Measurements from ENCODE around the gene NSUN4. TPM values are rescaled to one million over a fixed set of nuclear protein-coding genes. Genes with fewer than 3 reads are reported as not detected.

Gene NSUN4
- total RNA-seq (12.6 and 16.0 TPM in 2 replicates), polyA plus RNA-seq (16.9 and 18.3 TPM in 2 replicates), polyA minus RNA-seq (ENCODE audit: low replicate concordance) (74.9 and 124 TPM in 2 replicates)
- 9.6 and 12.0 TPM in 2 replicates for polyA plus RNA-seq (2012)

DNA sequence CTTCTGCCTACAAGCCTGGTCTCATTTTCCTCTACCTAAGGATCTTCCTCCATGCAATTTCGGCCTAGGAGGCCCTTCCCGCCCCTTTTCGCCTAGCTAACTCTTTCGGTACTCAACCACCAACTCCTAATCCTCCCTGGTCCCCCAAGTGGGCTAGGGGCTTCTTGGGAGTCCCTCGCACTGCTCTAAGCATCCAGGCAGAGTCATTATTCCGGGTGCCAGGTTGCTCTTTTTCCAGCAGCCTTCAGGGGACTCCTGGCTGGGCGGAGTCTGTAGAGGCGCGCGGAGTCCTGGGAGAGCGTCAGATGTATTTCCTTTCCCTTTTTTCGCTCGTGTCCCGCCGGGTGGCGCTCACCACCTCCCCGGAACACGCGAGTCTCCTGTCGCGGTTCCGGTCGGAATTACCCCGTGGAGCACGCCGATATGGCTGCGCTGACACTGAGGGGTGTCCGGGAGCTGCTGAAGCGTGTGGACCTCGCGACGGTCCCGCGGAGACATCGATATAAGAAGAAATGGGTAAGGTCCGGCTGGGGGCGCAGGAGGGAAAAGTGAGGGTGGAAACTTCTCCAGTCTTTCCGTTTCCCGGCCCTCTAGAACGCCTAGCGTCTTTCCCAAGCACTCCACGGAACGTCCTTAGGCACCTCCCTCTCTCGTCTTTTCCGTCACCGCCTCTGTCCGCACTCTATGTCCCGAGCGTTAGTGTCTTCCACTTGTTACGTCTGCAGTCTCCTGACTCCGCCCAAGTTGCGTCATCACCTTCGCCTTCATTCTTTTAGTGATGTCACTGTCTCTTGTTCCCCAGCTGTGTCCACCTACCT, at the start of gene NSUN4:
Gene NSUN4, plus strand, starts transcription at position 404 of the 818 bp plus-strand sequence. Its CDS starts 20 bp downstream, at position 424.
- H3K4me1 ChIP-seq (ENCODE audit: control insufficient read depth, extremely low read depth, insufficient read depth, low read length), result peaks cover 6% of the 10 kb centered on the region
- H3K9me3 ChIP-seq (ENCODE audit: control insufficient read depth, insufficient read depth, low read depth, low read length), result no peaks in the 10 kb centered on the region
- no peak for TF ChIP-seq EZH2 (IDR thresholded peaks at IDR 0.05; ENCODE audit: low read length, missing control alignments)
- TF ChIP-seq, protein P1, sequence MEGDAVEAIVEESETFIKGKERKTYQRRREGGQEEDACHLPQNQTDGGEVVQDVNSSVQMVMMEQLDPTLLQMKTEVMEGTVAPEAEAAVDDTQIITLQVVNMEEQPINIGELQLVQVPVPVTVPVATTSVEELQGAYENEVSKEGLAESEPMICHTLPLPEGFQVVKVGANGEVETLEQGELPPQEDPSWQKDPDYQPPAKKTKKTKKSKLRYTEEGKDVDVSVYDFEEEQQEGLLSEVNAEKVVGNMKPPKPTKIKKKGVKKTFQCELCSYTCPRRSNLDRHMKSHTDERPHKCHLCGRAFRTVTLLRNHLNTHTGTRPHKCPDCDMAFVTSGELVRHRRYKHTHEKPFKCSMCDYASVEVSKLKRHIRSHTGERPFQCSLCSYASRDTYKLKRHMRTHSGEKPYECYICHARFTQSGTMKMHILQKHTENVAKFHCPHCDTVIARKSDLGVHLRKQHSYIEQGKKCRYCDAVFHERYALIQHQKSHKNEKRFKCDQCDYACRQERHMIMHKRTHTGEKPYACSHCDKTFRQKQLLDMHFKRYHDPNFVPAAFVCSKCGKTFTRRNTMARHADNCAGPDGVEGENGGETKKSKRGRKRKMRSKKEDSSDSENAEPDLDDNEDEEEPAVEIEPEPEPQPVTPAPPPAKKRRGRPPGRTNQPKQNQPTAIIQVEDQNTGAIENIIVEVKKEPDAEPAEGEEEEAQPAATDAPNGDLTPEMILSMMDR (conservative IDR thresholded peaks at IDR 0.05 in 1 of 2, IDR thresholded peaks at IDR 0.05 in 1 of 2; ENCODE audit: low read depth in 1 of 2, low read length in 2 of 2), result peak; percentile 61 to 78
- H3K4me2 ChIP-seq (ENCODE audit: extremely low read depth, insufficient read depth, low read length), result peak within 1 kb of the TSS; percentile 100
- H2AFZ ChIP-seq (ENCODE audit: low read length), result peak within 1 kb of the TSS; percentile 88
- peak; percentile 94 to 98 for DNase-seq (ENCODE audit: low read depth in 2 of 2)
- no peaks in the 10 kb centered on the region for H3K27me3 ChIP-seq (ENCODE audit: control insufficient read depth, insufficient read depth, low read length)
- peaks cover 16% of the 10 kb centered on the region for H3K79me2 ChIP-seq (ENCODE audit: control insufficient read depth, insufficient read depth, low read length)
- peak within 1 kb of the TSS; percentile 95 for H3K9ac ChIP-seq (ENCODE audit: insufficient read depth, low read length)
- H3K27ac ChIP-seq (ENCODE audit: insufficient read depth, low read length), result peak within 1 kb of the TSS; percentile 99
- H3K36me3 ChIP-seq (ENCODE audit: control insufficient read depth, insufficient read depth, low read length), result peaks cover 3% of the 10 kb centered on the region
- H4K20me1 ChIP-seq (ENCODE audit: control insufficient read depth, extremely low read depth, insufficient read depth, low read length), result no peaks in the 10 kb centered on the region
- H3K4me3 ChIP-seq (replicated peaks in 1 of 4; ENCODE audit: control extremely low read depth in 1 of 4, insufficient read depth in 1 of 4, low read depth in 3 of 4, low read length in 4 of 4), result peak within 1 kb of the TSS; percentile 82 to 86 (median 84)

DNA sequence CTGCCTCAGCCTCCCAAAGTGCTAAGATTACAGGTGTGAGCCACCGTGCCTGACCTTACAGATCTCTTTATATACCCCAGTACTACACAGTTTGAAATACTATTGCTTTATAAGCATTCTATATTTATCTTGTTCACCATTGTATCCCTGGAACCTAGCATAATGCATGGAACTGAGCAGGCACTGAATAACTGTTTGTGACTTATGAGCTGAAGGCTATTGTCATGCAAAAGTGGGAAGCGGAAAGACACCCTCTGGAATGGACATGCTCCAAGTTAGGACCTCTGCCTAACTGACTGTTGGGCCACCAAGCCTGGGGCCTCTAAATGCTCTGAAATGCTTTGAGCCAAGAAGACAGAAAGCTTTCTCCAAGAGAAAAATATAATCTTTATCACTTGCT, 45.3 kb upstream of the NSUN4 start:
- Histone ChIP-seq H3K4me1 (ENCODE audit: control insufficient read depth, extremely low read depth, insufficient read depth, low read length) (peaks cover under 1% of the 10 kb centered on the region), H3K27ac (ENCODE audit: insufficient read depth, low read length) (no peak overlapping the region), H3K4me2 (ENCODE audit: extremely low read depth, insufficient read depth, low read length) (no peak overlapping the region), H3K4me3 (replicated peaks in 1 of 4; ENCODE audit: control extremely low read depth in 1 of 4, insufficient read depth in 1 of 4, low read depth in 3 of 4, low read length in 4 of 4) (no peak overlapping the region), H4K20me1 (ENCODE audit: control insufficient read depth, extremely low read depth, insufficient read depth, low read length) (no peaks in the 10 kb centered on the region), H3K27me3 (ENCODE audit: control insufficient read depth, insufficient read depth, low read length) (no peaks in the 10 kb centered on the region), H3K9ac (ENCODE audit: insufficient read depth, low read length) (no peak overlapping the region), H2AFZ (ENCODE audit: low read length) (no peak overlapping the region), H3K36me3 (ENCODE audit: control insufficient read depth, insufficient read depth, low read length) (peaks cover 11% of the 10 kb centered on the region), H3K9me3 (ENCODE audit: control insufficient read depth, insufficient read depth, low read depth, low read length) (no peaks in the 10 kb centered on the region), H3K79me2 (ENCODE audit: control insufficient read depth, insufficient read depth, low read length) (peaks cover 32% of the 10 kb centered on the region)
- DNase-seq (ENCODE audit: low read depth in 2 of 2), result no peak
- TF ChIP-seq, protein P1 (conservative IDR thresholded peaks at IDR 0.05 in 1 of 2, IDR thresholded peaks at IDR 0.05 in 1 of 2; ENCODE audit: low read depth in 1 of 2, low read length in 2 of 2), result no peak
- no peak for TF ChIP-seq EZH2 (IDR thresholded peaks at IDR 0.05; ENCODE audit: low read length, missing control alignments)

DNA sequence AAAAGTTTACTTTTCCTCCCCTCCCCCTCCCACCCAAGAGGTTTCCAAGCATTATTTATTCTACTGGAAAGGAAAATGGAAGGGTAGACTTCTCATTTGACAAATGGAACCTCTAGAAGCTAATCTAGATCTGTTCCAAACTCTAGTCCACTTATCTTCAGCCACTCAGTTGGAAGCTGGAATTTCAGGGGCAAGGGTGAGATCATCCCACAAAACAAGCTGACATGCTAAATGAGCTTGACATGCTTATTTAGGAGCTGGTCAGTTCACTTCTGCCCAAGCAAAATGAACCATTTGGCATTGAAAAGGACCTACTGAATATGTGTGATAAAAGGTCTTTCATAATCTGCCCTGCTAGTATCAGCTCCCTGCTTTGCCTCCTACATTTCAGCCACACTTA, 42.2 kb upstream of the NSUN4 start:
- Histone ChIP-seq H2AFZ (ENCODE audit: low read length) (no peak overlapping the region), H3K9me3 (ENCODE audit: control insufficient read depth, insufficient read depth, low read depth, low read length) (no peaks in the 10 kb centered on the region), H3K36me3 (ENCODE audit: control insufficient read depth, insufficient read depth, low read length) (peaks cover 11% of the 10 kb centered on the region), H3K79me2 (ENCODE audit: control insufficient read depth, insufficient read depth, low read length) (peaks cover 58% of the 10 kb centered on the region), H3K4me1 (ENCODE audit: control insufficient read depth, extremely low read depth, insufficient read depth, low read length) (peaks cover 9% of the 10 kb centered on the region), H3K9ac (ENCODE audit: insufficient read depth, low read length) (no peak overlapping the region), H3K27ac (ENCODE audit: insufficient read depth, low read length) (no peak overlapping the region), H3K27me3 (ENCODE audit: control insufficient read depth, insufficient read depth, low read length) (no peaks in the 10 kb centered on the region), H3K4me3 (replicated peaks in 1 of 4; ENCODE audit: control extremely low read depth in 1 of 4, insufficient read depth in 1 of 4, low read depth in 3 of 4, low read length in 4 of 4) (no peak overlapping the region), H4K20me1 (ENCODE audit: control insufficient read depth, extremely low read depth, insufficient read depth, low read length) (no peaks in the 10 kb centered on the region), H3K4me2 (ENCODE audit: extremely low read depth, insufficient read depth, low read length) (no peak overlapping the region)
- TF ChIP-seq EZH2 (IDR thresholded peaks at IDR 0.05; ENCODE audit: low read length, missing control alignments), result no peak
- TF ChIP-seq, protein P1 (conservative IDR thresholded peaks at IDR 0.05 in 1 of 2, IDR thresholded peaks at IDR 0.05 in 1 of 2; ENCODE audit: low read depth in 1 of 2, low read length in 2 of 2), result no peak
- DNase-seq (ENCODE audit: low read depth in 2 of 2), result peak in 1 of 2 donors; percentile 24
